ENCODE data around the gene LHCGR.

DNA sequence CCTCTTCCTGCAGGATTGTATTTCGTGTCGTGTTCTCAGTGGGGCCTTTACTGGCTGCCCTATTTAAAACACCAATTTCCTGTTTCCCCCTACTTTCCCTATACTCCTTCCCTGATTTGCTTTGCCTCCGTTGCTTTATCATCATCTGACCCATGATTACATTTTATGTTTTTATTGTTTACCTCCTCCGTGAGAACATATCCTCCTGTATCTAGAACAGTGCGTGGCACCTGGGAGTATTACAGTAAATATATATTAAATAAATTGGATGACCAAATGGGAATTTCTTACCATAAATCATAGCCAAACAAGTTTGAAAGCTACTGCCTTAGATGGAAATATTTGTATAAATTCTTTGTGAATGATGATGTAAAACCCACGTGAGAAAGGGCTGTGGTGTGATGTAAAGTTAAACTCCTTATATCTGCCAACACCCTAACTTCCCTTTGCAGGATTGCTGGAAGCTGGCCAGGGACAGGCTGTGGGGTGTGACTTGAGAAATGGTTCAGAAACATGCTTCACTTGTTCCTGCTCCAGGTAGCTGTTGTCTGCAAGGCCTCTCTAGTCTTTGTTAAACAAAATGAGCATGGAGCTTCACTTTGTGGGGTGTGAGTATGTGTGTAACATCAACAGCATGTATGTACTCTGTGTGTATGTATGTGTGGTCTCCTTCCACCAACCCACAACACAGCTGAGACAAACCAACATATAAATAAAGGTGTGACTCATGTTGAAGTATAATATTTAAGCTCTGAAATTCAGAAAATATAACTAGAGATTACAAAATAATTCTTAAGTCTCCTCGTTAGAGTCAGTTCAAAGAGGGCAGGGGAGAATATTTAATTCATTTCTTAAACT lies 40.3 kb downstream of the LHCGR start:
- TF ChIP-seq POLR2A (IDR thresholded peaks at IDR 0.05; ENCODE audit: extremely low read depth, insufficient read length) (no peak), MYC (IDR thresholded peaks at IDR 0.05; ENCODE audit: low read depth, low read length) (no peak)

All from NB4 (cell line).